NCI-H748 treated with DMSO at 0.1 percent for 48 hours (cell line): Measurements from ENCODE around the gene HOXA7.

Experiments
- DNase-seq: peaks from one replicate; lab custom pipeline; 2025; lab: John Stamatoyannopoulos, UW

Gene HOXA7

GRCh38 chr7:27106901-27107240 is 49.6 kb downstream of the HOXA7 start:
- no peak for DNase-seq

- DNase-seq, result no peak
Measured at GRCh38 chr7:27106181-27106900, 50.1 kb downstream of the HOXA7 start.

- DNase-seq, result no peak
Measured at GRCh38 chr7:27105301-27106031, 51.0 kb downstream of the HOXA7 start.

- no peak for DNase-seq
Measured at GRCh38 chr7:27104341-27105058, 52.0 kb downstream of the HOXA7 start.
